SK-N-SH (cell line): ENCODE measurements around the gene SV2B. TPM values are rescaled to one million over a fixed set of nuclear protein-coding genes. Genes with fewer than 3 reads are reported as not detected.

Experiments used
- CTCF ChIA-PET: fragments of 300-600, 350-600 bp; formaldehyde crosslinking; extraction: SDS; loops from one replicate; lab custom pipeline; 2021; lab: Yijun Ruan, JAX
- POLR2A ChIA-PET: fragments of 350-600 bp; sonication (Branson Sonifier 250); formaldehyde crosslinking; extraction: SDS; loops from one replicate; lab custom pipeline; 2020; ENCODE audit warnings: antibody characterized with exemption, inconsistent platforms; lab: Yijun Ruan, JAX
- DNase-seq: peaks from one replicate; pipeline ENCODE4 v3.0.0; 2012
- H2AFZ ChIP-seq: fragments of 200-600 bp; sonication (generic); 2 replicates; pipeline ENCODE4 v1.8.1; 2016; ENCODE audit warnings: antibody characterized with exemption, mild to moderate bottlenecking, low read depth
- H3F3A ChIP-seq: fragments of 200-600 bp; sonication (generic); replicated peaks from 2 replicates; pipeline ENCODE3; 2016; ENCODE audit warnings: antibody characterized with exemption, mild to moderate bottlenecking; ENCODE audit not compliant: insufficient read depth
- H3K27ac ChIP-seq, 2 experiments: fragments of 200-500 bp in 1 of 2; fragments of 200-600 bp in 1 of 2; sonication (Bioruptor generic) in 1 of 2; sonication (generic), shearing (Covaris generic) in 1 of 2; 2 replicates each; pipeline versions ENCODE4 v1.5.1 to v1.6.1; 2014 to 2016; ENCODE audit warnings: low read depth in 2 of 2, inconsistent platforms in 1 of 2, low read length in 1 of 2, mild to moderate bottlenecking in 1 of 2, mixed read lengths in 1 of 2
- H3K27me3 ChIP-seq: fragments of 200-600 bp; sonication (generic), shearing (Covaris generic); 2 replicates; pipeline ENCODE4 v1.6.1; 2016; ENCODE audit warnings: mixed run types; ENCODE audit not compliant: insufficient read depth
- H3K36me3 ChIP-seq, 2 experiments: fragments of 200-500 bp in 1 of 2; fragments of 200-600 bp in 1 of 2; sonication (Bioruptor generic) in 1 of 2; sonication (generic) in 1 of 2; replicated peaks in 1 of 2; 2 replicates each; pipeline versions ENCODE3 to v1.5.1; 2014 to 2016; ENCODE audit warnings: low read length in 1 of 2, mild to moderate bottlenecking in 1 of 2; ENCODE audit not compliant: insufficient read depth in 2 of 2, control insufficient read depth in 1 of 2
- H3K4me1 ChIP-seq, 2 experiments: fragments of 200-500 bp in 1 of 2; fragments of 200-600 bp in 1 of 2; sonication (Bioruptor generic) in 1 of 2; sonication (generic), shearing (Covaris generic) in 1 of 2; 2 replicates each; pipeline versions ENCODE4 v1.5.1 to v1.6.1; 2014 to 2016; ENCODE audit warnings: low read depth in 1 of 2, low read length in 1 of 2, mixed run types in 1 of 2; ENCODE audit not compliant: insufficient read depth in 2 of 2, control insufficient read depth in 1 of 2
- H3K4me2 ChIP-seq: fragments of 200-600 bp; sonication (generic), shearing (Covaris generic); 2 replicates; pipeline ENCODE4 v1.6.1; 2017; ENCODE audit warnings: mixed run types
- H3K4me3 ChIP-seq, 2 experiments: fragments of 200-500 bp in 1 of 2; fragments of 200-600 bp in 1 of 2; sonication (Bioruptor generic) in 1 of 2; sonication (generic), shearing (Covaris generic) in 1 of 2; 2 replicates each; pipeline versions ENCODE4 v1.5.1 to v1.8.1; 2014 to 2016; ENCODE audit warnings: low read depth in 2 of 2, inconsistent platforms in 1 of 2, low read length in 1 of 2, mild to moderate bottlenecking in 1 of 2, mixed read lengths in 1 of 2, moderate library complexity in 1 of 2
- H3K79me2 ChIP-seq: fragments of 200-600 bp; sonication (generic); 2 replicates; pipeline ENCODE4 v1.8.1; 2017; ENCODE audit warnings: mild to moderate bottlenecking; ENCODE audit not compliant: insufficient read depth
- H3K9ac ChIP-seq: fragments of 200-600 bp; sonication (generic); 2 replicates; pipeline ENCODE4 v1.6.1; 2017; ENCODE audit warnings: mixed run types
- H3K9me2 ChIP-seq: fragments of 200-600 bp; sonication (generic); 2 replicates; pipeline ENCODE4 v1.6.1; 2017; ENCODE audit warnings: mixed run types
- H3K9me3 ChIP-seq: fragments of 200-600 bp; sonication (generic); 2 replicates; pipeline ENCODE4 v1.6.1; 2017; ENCODE audit warnings: mixed run types, mild to moderate bottlenecking, moderate library complexity
- H4K20me1 ChIP-seq: fragments of 200-600 bp; sonication (generic); 2 replicates; pipeline ENCODE4 v1.6.1; 2017; ENCODE audit warnings: mild to moderate bottlenecking, mixed run types; ENCODE audit not compliant: insufficient read depth
- CHD2 ChIP-seq: fragments of 150-350 bp; IDR thresholded peaks from 2 replicates; pipeline ENCODE4 v1.6.1; 2018; ENCODE audit warnings: low read length; ENCODE audit not compliant: partially characterized antibody
- EZH2phosphoT487 ChIP-seq: fragments of 200-600 bp; sonication (generic); IDR thresholded peaks from 2 replicates; pipeline ENCODE4 v1.6.1; 2017; ENCODE audit warnings: low read depth, mixed run types, mild to moderate bottlenecking, antibody characterized with exemption, moderate library complexity, borderline replicate concordance
- FOSL2 ChIP-seq: IDR thresholded peaks from 2 replicates; pipeline ENCODE4 v1.4.0; 2012; ENCODE audit warnings: low read depth, mild to moderate bottlenecking, moderate library complexity, borderline replicate concordance
- FOXJ3 ChIP-seq: sonication (generic); formaldehyde crosslinking; IDR thresholded peaks from 2 replicates; pipeline ENCODE4 v1.5.1; 2020; ENCODE audit warnings: mild to moderate bottlenecking, missing genetic modification reagents
- NFIC ChIP-seq: IDR thresholded peaks from 2 replicates; pipeline ENCODE4 v1.4.0; 2012; ENCODE audit warnings: borderline replicate concordance
- RAD21 ChIP-seq: IDR thresholded peaks from 2 replicates; pipeline ENCODE4 v1.6.1; 2012; ENCODE audit warnings: mild to moderate bottlenecking, low read length
- SIN3A ChIP-seq: IDR thresholded peaks from 2 replicates; pipeline ENCODE4 v1.6.1; 2012; ENCODE audit warnings: low read depth, mild to moderate bottlenecking, low read length, moderate library complexity, borderline replicate concordance
- SMC3 ChIP-seq: IDR thresholded peaks from 2 replicates; pipeline ENCODE4 v1.6.1; 2012; ENCODE audit warnings: low read depth, low read length, improper control_type of control experiment
- YY1 ChIP-seq: IDR thresholded peaks from 2 replicates; pipeline ENCODE4 v1.4.0; 2012; ENCODE audit warnings: low read depth, mild to moderate bottlenecking
- WGBS: methylation state at CpG from one replicate; pipeline ENCODE4 v1.1.6; 2017; ENCODE audit warnings: low lambda C conversion rate; 5-methylcytosine and 5-hydroxymethylcytosine counted together
- polyA plus RNA-seq, 3 experiments: library from polyadenylated mRNA; depleted of rRNA; stranded (reverse); fragments of >200 nt; gene quantifications; 2 replicates each; pipeline ENCODE4 v1.2.3, GENCODE V29; 2012
- TF ChIP-seq, protein P1 (sequence below): IDR thresholded peaks from 2 replicates; pipeline ENCODE4 v1.6.1; 2012; ENCODE audit warnings: mild to moderate bottlenecking, low read depth, low read length, moderate library complexity
- TF ChIP-seq, protein P2 (sequence below): IDR thresholded peaks from 2 replicates; pipeline ENCODE4 v1.4.0; 2012; ENCODE audit warnings: low read depth, borderline replicate concordance
- TF ChIP-seq, protein P3 (sequence below): IDR thresholded peaks from 2 replicates; pipeline ENCODE4; 2012

The SV2B gene
- polyA plus RNA-seq, 1 of the 3 experiments (the other 2 are of a cell fraction): not detected

DNA sequence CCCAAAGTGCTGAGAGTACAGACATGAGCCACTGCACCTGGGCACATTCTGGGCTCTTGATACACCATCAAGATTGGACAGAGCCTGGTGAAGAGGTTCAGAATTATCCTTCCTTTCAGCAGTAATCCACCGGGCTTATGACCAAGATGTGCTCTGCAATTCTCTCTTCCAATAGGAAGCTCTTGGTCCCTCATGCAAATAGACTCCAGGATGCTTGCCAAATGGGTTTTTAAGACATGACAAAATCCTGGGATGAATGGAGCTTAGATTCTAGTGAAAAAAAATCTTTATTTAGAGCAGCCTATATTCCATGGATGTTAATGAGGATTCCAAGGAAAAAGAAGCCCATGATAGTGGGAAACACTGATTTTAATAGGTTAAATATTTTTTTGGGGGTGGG lies 119.1 kb downstream of the SV2B start (continued):
- TF ChIP-seq, protein P1, sequence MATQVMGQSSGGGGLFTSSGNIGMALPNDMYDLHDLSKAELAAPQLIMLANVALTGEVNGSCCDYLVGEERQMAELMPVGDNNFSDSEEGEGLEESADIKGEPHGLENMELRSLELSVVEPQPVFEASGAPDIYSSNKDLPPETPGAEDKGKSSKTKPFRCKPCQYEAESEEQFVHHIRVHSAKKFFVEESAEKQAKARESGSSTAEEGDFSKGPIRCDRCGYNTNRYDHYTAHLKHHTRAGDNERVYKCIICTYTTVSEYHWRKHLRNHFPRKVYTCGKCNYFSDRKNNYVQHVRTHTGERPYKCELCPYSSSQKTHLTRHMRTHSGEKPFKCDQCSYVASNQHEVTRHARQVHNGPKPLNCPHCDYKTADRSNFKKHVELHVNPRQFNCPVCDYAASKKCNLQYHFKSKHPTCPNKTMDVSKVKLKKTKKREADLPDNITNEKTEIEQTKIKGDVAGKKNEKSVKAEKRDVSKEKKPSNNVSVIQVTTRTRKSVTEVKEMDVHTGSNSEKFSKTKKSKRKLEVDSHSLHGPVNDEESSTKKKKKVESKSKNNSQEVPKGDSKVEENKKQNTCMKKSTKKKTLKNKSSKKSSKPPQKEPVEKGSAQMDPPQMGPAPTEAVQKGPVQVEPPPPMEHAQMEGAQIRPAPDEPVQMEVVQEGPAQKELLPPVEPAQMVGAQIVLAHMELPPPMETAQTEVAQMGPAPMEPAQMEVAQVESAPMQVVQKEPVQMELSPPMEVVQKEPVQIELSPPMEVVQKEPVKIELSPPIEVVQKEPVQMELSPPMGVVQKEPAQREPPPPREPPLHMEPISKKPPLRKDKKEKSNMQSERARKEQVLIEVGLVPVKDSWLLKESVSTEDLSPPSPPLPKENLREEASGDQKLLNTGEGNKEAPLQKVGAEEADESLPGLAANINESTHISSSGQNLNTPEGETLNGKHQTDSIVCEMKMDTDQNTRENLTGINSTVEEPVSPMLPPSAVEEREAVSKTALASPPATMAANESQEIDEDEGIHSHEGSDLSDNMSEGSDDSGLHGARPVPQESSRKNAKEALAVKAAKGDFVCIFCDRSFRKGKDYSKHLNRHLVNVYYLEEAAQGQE: no peak
- no peak for TF ChIP-seq YY1
- TF ChIP-seq FOSL2: no peak
- TF ChIP-seq EZH2phosphoT487: no peak
- TF ChIP-seq RAD21: no peak
- TF ChIP-seq FOXJ3 (CRISPR knock-in tag): no peak
- no peak for TF ChIP-seq CHD2
- TF ChIP-seq SMC3: no peak
- no peak for TF ChIP-seq SIN3A

DNA sequence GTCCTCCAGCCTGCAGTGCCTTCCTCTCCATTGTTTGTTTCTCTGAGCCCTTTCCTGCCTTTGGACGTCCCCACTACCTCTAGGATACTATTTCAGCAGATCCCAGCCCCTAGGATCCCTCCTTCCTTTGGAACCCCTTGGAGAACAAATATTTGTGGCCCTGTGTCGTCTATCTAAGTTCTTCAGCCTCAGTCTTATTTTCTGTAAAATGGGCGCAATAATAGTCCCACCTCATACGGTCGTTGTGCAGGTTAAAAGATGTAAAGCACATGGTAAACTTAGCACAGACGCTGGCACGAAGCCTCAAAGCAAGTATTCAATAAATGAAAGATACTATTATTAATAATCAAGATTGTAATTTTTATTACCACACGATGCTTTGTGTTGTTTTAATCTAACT lies 122.0 kb downstream of the SV2B start:
- Histone ChIP-seq H3K4me1 (no peaks in the 10 kb centered on the region; a peak in 1 of 4 replicates), H3K9me3 (no peaks in the 10 kb centered on the region), H4K20me1 (no peaks in the 10 kb centered on the region), H3K27me3 (no peaks in the 10 kb centered on the region), H3K79me2 (no peaks in the 10 kb centered on the region), H2AFZ (no peak overlapping the region), H3K9ac (no peak overlapping the region), H3F3A (no peaks in the 10 kb centered on the region), H3K4me2 (no peak overlapping the region), H3K9me2 (no peaks in the 10 kb centered on the region), H3K27ac (no peak overlapping the region), H3K36me3 (no peaks in the 10 kb centered on the region), H3K4me3 (no peak overlapping the region)
- 48% methylated on average over 8 of the region's 8 CpGs for WGBS
- CTCF ChIA-PET: interaction anchor here (1.1 to 4.4 kb wide), 3 partner anchors 50 to 166 kb away, joined by 3 to 66 read pairs (median 4); no protein-coding TSS in a partner anchor
- TF ChIP-seq EZH2phosphoT487 (no peak), CHD2 (no peak), NFIC (no peak), YY1 (no peak), RAD21 (no peak)
- TF ChIP-seq, protein P2, sequence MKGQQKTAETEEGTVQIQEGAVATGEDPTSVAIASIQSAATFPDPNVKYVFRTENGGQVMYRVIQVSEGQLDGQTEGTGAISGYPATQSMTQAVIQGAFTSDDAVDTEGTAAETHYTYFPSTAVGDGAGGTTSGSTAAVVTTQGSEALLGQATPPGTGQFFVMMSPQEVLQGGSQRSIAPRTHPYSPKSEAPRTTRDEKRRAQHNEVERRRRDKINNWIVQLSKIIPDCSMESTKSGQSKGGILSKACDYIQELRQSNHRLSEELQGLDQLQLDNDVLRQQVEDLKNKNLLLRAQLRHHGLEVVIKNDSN: no peak
- TF ChIP-seq, protein P3, sequence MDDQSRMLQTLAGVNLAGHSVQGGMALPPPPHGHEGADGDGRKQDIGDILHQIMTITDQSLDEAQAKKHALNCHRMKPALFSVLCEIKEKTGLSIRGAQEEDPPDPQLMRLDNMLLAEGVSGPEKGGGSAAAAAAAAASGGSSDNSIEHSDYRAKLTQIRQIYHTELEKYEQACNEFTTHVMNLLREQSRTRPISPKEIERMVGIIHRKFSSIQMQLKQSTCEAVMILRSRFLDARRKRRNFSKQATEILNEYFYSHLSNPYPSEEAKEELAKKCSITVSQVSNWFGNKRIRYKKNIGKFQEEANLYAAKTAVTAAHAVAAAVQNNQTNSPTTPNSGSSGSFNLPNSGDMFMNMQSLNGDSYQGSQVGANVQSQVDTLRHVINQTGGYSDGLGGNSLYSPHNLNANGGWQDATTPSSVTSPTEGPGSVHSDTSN: no peak
- POLR2A ChIA-PET: no interaction called here
- DNase-seq: no peak
